Retinal pigment epithelial cell (primary cell): ENCODE data around the gene FAM193A.

Experiments used
- DNase-seq: peaks from one replicate; pipeline ENCODE4 v3.0.0-alpha.2; 2010; ENCODE audit warnings: low read depth
- H3K4me3 ChIP-seq: 2 replicates; pipeline ENCODE4 v1.5.1; 2011; ENCODE audit warnings: mild to moderate bottlenecking, low read length, control low read depth, moderate library complexity
- CTCF ChIP-seq: conservative IDR thresholded peaks from 2 replicates; pipeline ENCODE4 v1.5.1; 2011; ENCODE audit warnings: low read depth, low read length, control low read depth, inconsistent platforms

FAM193A gene

GRCh38 chr4:2494992-2495391, 41.5 kb upstream of the FAM193A start:
- TF ChIP-seq CTCF = no peak
- no peak for DNase-seq
- H3K4me3 ChIP-seq = no peak overlapping the region

- TF ChIP-seq CTCF = no peak
- no peak for DNase-seq
Measured at GRCh38 chr4:2497324-2497723, 39.1 kb upstream of the FAM193A start.

GRCh38 chr4:2497931-2498330, 38.5 kb upstream of the FAM193A start:
- no peak for TF ChIP-seq CTCF
- DNase-seq = no peak
- no peak overlapping the region for H3K4me3 ChIP-seq

More at GRCh38 chr4:2497324-2497723, 39.1 kb upstream of the FAM193A start:
- H3K4me3 ChIP-seq = no peak overlapping the region

- DNase-seq = no peak
- no peak for TF ChIP-seq CTCF
- no peak overlapping the region for H3K4me3 ChIP-seq
Measured at GRCh38 chr4:2500547-2500946, 35.9 kb upstream of the FAM193A start.

GRCh38 chr4:2501034-2501594, 35.3 kb upstream of the FAM193A start:
- no peak for TF ChIP-seq CTCF
- no peak for DNase-seq
- no peak overlapping the region for H3K4me3 ChIP-seq

GRCh38 chr4:2503809-2504208, 32.6 kb upstream of the FAM193A start:
- no peak for DNase-seq
- no peak for TF ChIP-seq CTCF
- H3K4me3 ChIP-seq = no peak overlapping the region

GRCh38 chr4:2507259-2507658, 29.2 kb upstream of the FAM193A start:
- H3K4me3 ChIP-seq = no peak overlapping the region
- DNase-seq = no peak
- TF ChIP-seq CTCF = no peak
